Measurements from ENCODE around the gene ANP32E. TPM values are rescaled to one million over a fixed set of nuclear protein-coding genes. Genes with fewer than 3 reads are reported as not detected.

Gene ANP32E
- total and polyA plus RNA-seq, 9 of the 15 experiments (the other 6 are each of a cell fraction or from before 2014, with no cell fraction given), result 60.4 to 197 (median 104) TPM

- TF ChIP-seq CBX5 (IDR thresholded peaks at IDR 0.05; ENCODE audit: borderline replicate concordance, low read depth) (no peak), ZNF584 (CRISPR knock-in tag; IDR thresholded peaks at IDR 0.05; ENCODE audit: low read depth) (no peak), MAZ (CRISPR knock-in tag; conservative IDR thresholded peaks at IDR 0.05 in 1 of 2, IDR thresholded peaks at IDR 0.05 in 1 of 2) (peak in 1 of 2 experiments; percentile 28; a peak in 2 of 4 replicates), OTX1 (CRISPR knock-in tag; IDR thresholded peaks at IDR 0.05) (no peak), ZKSCAN3 (CRISPR knock-in tag; IDR thresholded peaks at IDR 0.05) (no peak), BCOR (IDR thresholded peaks at IDR 0.05) (no peak), CEBPB (tag; IDR thresholded peaks at IDR 0.05) (no peak), ZNF184 (CRISPR knock-in tag; IDR thresholded peaks at IDR 0.05) (no peak), ZNF165 (CRISPR knock-in tag; IDR thresholded peaks at IDR 0.05; ENCODE audit: borderline replicate concordance) (no peak), SMARCE1 (IDR thresholded peaks at IDR 0.05) (peak; percentile 64), ZNF354B (CRISPR knock-in tag; IDR thresholded peaks at IDR 0.05) (no peak), PML (IDR thresholded peaks at IDR 0.05; ENCODE audit: low read length) (no peak), MAFK (IDR thresholded peaks at IDR 0.05; ENCODE audit: low read length) (no peak), SIN3B (IDR thresholded peaks at IDR 0.05; ENCODE audit: low read depth) (no peak), MAFG (tag; conservative IDR thresholded peaks at IDR 0.05) (no peak; the same call in 1 of the 2 replicates), MYBL2 (IDR thresholded peaks at IDR 0.05; ENCODE audit: low read depth) (no peak), MYBL2 (CRISPR knock-in tag; IDR thresholded peaks at IDR 0.05; ENCODE audit: borderline replicate concordance) (no peak), IRF2 (CRISPR knock-in tag; IDR thresholded peaks at IDR 0.05) (no peak), SIX5 (IDR thresholded peaks at IDR 0.05; ENCODE audit: borderline replicate concordance in 1 of 2, insufficient read depth in 1 of 2, low read depth in 1 of 2, low read length in 2 of 2) (no peak), HMG20B (CRISPR knock-in tag; IDR thresholded peaks at IDR 0.05) (no peak), SP2 (IDR thresholded peaks at IDR 0.05; ENCODE audit: extremely low read depth, low read depth, low read length, poor library complexity, severe bottlenecking) (no peak), SRSF3 (IDR thresholded peaks at IDR 0.05; ENCODE audit: insufficient read depth, low read length) (no peak), ZNF23 (CRISPR knock-in tag; IDR thresholded peaks at IDR 0.05) (no peak), FOXA3 (CRISPR knock-in tag; conservative IDR thresholded peaks at IDR 0.05 in 1 of 2, IDR thresholded peaks at IDR 0.05 in 1 of 2) (no peak), HBP1 (CRISPR knock-in tag; IDR thresholded peaks at IDR 0.05) (no peak)
- TF ChIP-seq, protein P1, sequence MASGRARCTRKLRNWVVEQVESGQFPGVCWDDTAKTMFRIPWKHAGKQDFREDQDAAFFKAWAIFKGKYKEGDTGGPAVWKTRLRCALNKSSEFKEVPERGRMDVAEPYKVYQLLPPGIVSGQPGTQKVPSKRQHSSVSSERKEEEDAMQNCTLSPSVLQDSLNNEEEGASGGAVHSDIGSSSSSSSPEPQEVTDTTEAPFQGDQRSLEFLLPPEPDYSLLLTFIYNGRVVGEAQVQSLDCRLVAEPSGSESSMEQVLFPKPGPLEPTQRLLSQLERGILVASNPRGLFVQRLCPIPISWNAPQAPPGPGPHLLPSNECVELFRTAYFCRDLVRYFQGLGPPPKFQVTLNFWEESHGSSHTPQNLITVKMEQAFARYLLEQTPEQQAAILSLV (tag; IDR thresholded peaks at IDR 0.05), result no peak
- TF ChIP-seq, protein P2, sequence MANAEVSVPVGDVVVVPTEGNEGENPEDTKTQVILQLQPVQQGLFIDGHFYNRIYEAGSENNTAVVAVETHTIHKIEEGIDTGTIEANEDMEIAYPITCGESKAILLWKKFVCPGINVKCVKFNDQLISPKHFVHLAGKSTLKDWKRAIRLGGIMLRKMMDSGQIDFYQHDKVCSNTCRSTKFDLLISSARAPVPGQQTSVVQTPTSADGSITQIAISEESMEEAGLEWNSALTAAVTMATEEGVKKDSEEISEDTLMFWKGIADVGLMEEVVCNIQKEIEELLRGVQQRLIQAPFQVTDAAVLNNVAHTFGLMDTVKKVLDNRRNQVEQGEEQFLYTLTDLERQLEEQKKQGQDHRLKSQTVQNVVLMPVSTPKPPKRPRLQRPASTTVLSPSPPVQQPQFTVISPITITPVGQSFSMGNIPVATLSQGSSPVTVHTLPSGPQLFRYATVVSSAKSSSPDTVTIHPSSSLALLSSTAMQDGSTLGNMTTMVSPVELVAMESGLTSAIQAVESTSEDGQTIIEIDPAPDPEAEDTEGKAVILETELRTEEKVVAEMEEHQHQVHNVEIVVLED (CRISPR knock-in tag; IDR thresholded peaks at IDR 0.05), result no peak
- TF ChIP-seq, protein P3, sequence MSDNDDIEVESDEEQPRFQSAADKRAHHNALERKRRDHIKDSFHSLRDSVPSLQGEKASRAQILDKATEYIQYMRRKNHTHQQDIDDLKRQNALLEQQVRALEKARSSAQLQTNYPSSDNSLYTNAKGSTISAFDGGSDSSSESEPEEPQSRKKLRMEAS (CRISPR knock-in tag; IDR thresholded peaks at IDR 0.05), result no peak
These were observed 539 bp downstream of the ANP32E start (continued) for GRCh38 chr1:150235294-150235851.

Data from K562 (cell line).